GM23248 (cell line): ENCODE results near the gene STYK1. TPM values are rescaled to one million over a fixed set of nuclear protein-coding genes. Genes with fewer than 3 reads are reported as not detected.

Experiments
- DNase-seq: peaks from one replicate; pipeline ENCODE4 v3.0.0-alpha.2; 2015
- H2AFZ ChIP-seq: fragments of 200-600 bp; sonication (generic); 2 replicates; pipeline ENCODE4 v1.6.1; 2016; ENCODE audit warnings: antibody characterized with exemption
- H3F3A ChIP-seq: fragments of 200-600 bp; sonication (generic); 2 replicates; pipeline ENCODE4 v1.6.1; 2016; ENCODE audit warnings: mild to moderate bottlenecking, antibody characterized with exemption, mixed run types; ENCODE audit not compliant: insufficient read depth
- H3K27ac ChIP-seq: fragments of 200-600 bp; sonication (generic); 2 replicates; pipeline ENCODE4 v1.5.1; 2016; ENCODE audit warnings: mild to moderate bottlenecking
- H3K27me3 ChIP-seq: fragments of 200-600 bp; sonication (generic); replicated peaks from 2 replicates; pipeline ENCODE4 v1.6.1; 2016; ENCODE audit warnings: mild to moderate bottlenecking; ENCODE audit not compliant: insufficient read depth
- H3K36me3 ChIP-seq: fragments of 200-600 bp; sonication (generic); 2 replicates; pipeline ENCODE4 v1.6.1; 2016; ENCODE audit warnings: low read depth, mild to moderate bottlenecking
- H3K4me1 ChIP-seq: fragments of 200-600 bp; sonication (generic); 2 replicates; pipeline ENCODE4 v1.6.1; 2016; ENCODE audit warnings: mild to moderate bottlenecking; ENCODE audit not compliant: insufficient read depth
- H3K4me2 ChIP-seq: fragments of 200-600 bp; sonication (generic); one replicate; pipeline ENCODE4 v1.6.1; 2016; ENCODE audit warnings: mild to moderate bottlenecking; ENCODE audit not compliant: unreplicated experiment
- H3K4me3 ChIP-seq: fragments of 200-600 bp; sonication (generic); 2 replicates; pipeline ENCODE4 v1.5.1; 2016; ENCODE audit warnings: mild to moderate bottlenecking
- H3K79me2 ChIP-seq: fragments of 200-600 bp; sonication (generic); 2 replicates; pipeline ENCODE4 v1.6.1; 2016; ENCODE audit warnings: mild to moderate bottlenecking; ENCODE audit not compliant: insufficient read depth
- H3K9ac ChIP-seq: fragments of 200-600 bp; sonication (generic); 2 replicates; pipeline ENCODE4 v1.6.1; 2016; ENCODE audit warnings: mild to moderate bottlenecking
- H3K9me2 ChIP-seq: fragments of 200-600 bp; sonication (generic); 2 replicates; pipeline ENCODE4 v1.6.1; 2016; ENCODE audit warnings: mixed run types, mild to moderate bottlenecking, moderate library complexity; ENCODE audit not compliant: insufficient read depth
- H3K9me3 ChIP-seq: fragments of 200-600 bp; sonication (generic); one replicate; pipeline ENCODE4 v1.6.1; 2017; ENCODE audit warnings: low read depth
- H4K20me1 ChIP-seq: fragments of 200-600 bp; sonication (generic); 2 replicates; pipeline ENCODE4 v1.6.0; 2016; ENCODE audit not compliant: insufficient read depth
- EZH2 ChIP-seq: fragments of 200-600 bp; sonication (generic); IDR thresholded peaks from 2 replicates; pipeline ENCODE4 v1.6.1; 2018; ENCODE audit warnings: antibody characterized with exemption, mild to moderate bottlenecking; ENCODE audit not compliant: insufficient read depth, poor library complexity, severe bottlenecking
- EZH2phosphoT487 ChIP-seq: fragments of 200-600 bp; sonication (generic); IDR thresholded peaks from 2 replicates; pipeline ENCODE4 v1.6.1; 2018; ENCODE audit warnings: antibody characterized with exemption, moderate library complexity, mild to moderate bottlenecking, low read depth; ENCODE audit not compliant: insufficient read depth
- WGBS, 2 experiments: methylation state at CpG; one replicate each; pipeline ENCODE4 v1.1.6; 2015 to 2017; ENCODE audit warnings: low lambda C conversion rate in 2 of 2, low coverage in 1 of 2; ENCODE audit errors: missing lambda C conversion rate in 2 of 2; 5-methylcytosine and 5-hydroxymethylcytosine counted together
- in situ Hi-C: fragments of 300-500 bp; cut with MboI; formaldehyde crosslinking; loops from 2 replicates; pipeline ENCODE4 v1.15.0; 2020
- polyA plus RNA-seq: library from polyadenylated mRNA; unstranded; fragments of >200 nt; fragmentation: Nextera tagmentation; extraction: Ambion mirVana; gene quantifications from 2 replicates; pipeline ENCODE4 v1.2.1, GENCODE V29; 2016
- total RNA-seq: library from RNA; depleted of rRNA; stranded (reverse); fragments of >200 nt; shearing (Covaris generic); gene quantifications from 2 replicates; pipeline ENCODE4 v1.2.3, GENCODE V29; 2014; rRNA removed

The STYK1 gene
- total and polyA plus RNA-seq, 2 experiments from 2014 or later: 0.93 to 1.1 TPM

GRCh38 chr12:10571141-10571540, 102.7 kb downstream of the STYK1 start:
- 73 to 82% methylated on average over 11 of the region's 11 CpGs for WGBS, 2 experiments
- in situ Hi-C loops: no loop called here
- no peak overlapping the region for H3K4me3 ChIP-seq
- H3K27me3 ChIP-seq: no peaks in the 10 kb centered on the region
- no peaks in the 10 kb centered on the region for H3F3A ChIP-seq
- no peaks in the 10 kb centered on the region; the same call in 1 of the 2 replicates for H3K9me2 ChIP-seq
- H3K9me3 ChIP-seq: no peaks in the 10 kb centered on the region
- TF ChIP-seq EZH2 (no peak), EZH2phosphoT487 (no peak)
- no peak overlapping the region for H3K4me2 ChIP-seq
- peaks cover 8% of the 10 kb centered on the region; the same call in 1 of the 2 replicates for H3K4me1 ChIP-seq
- H3K27ac ChIP-seq: no peak overlapping the region
- H3K79me2 ChIP-seq: no peaks in the 10 kb centered on the region
- no peak overlapping the region for H3K9ac ChIP-seq
- H2AFZ ChIP-seq: no peak overlapping the region
- no peak for DNase-seq
- no peaks in the 10 kb centered on the region for H3K36me3 ChIP-seq
- H4K20me1 ChIP-seq: no peaks in the 10 kb centered on the region

Other genes with a start within 250 kb of the STYK1 start
- gene KLRC2, start 238.0 kb downstream of the STYK1 start, total RNA-seq: not detected in 2 replicates
- gene KLRC2, start 238.0 kb downstream of the STYK1 start, polyA plus RNA-seq: not detected in 2 replicates
- not detected in 2 replicates for gene KLRC1, start 220.7 kb downstream of the STYK1 start, total RNA-seq
- not detected in 2 replicates for gene KLRC1, start 220.7 kb downstream of the STYK1 start, polyA plus RNA-seq
- 4.9 and 8.9 TPM in 2 replicates for gene EIF2S3B, start 168.2 kb downstream of the STYK1 start, total RNA-seq
- gene EIF2S3B, start 168.2 kb downstream of the STYK1 start, polyA plus RNA-seq: 0.39 and 0.61 TPM in 2 replicates
- 16.6 and 27.8 TPM in 2 replicates for gene MAGOHB, start 60.4 kb downstream of the STYK1 start, total RNA-seq
- gene MAGOHB, start 60.4 kb downstream of the STYK1 start, polyA plus RNA-seq: 72.4 and 78.0 TPM in 2 replicates
- gene YBX3, start 49.3 kb upstream of the STYK1 start, total RNA-seq: 75.6 and 108 TPM in 2 replicates
- 215 and 216 TPM in 2 replicates for gene YBX3, start 49.3 kb upstream of the STYK1 start, polyA plus RNA-seq
- not detected in 2 replicates for gene TAS2R7, start 128.6 kb upstream of the STYK1 start, total RNA-seq
- gene TAS2R7, start 128.6 kb upstream of the STYK1 start, polyA plus RNA-seq: not detected in 2 replicates
- not detected in 2 replicates for gene TAS2R8, start 133.2 kb upstream of the STYK1 start, total RNA-seq
- not detected in 2 replicates for gene TAS2R8, start 133.2 kb upstream of the STYK1 start, polyA plus RNA-seq
- gene TAS2R9, start 136.1 kb upstream of the STYK1 start, total RNA-seq: not detected in 2 replicates
- gene TAS2R9, start 136.1 kb upstream of the STYK1 start, polyA plus RNA-seq: not detected in 2 replicates
- not detected in 2 replicates for gene TAS2R10, start 152.3 kb upstream of the STYK1 start, total RNA-seq
- gene TAS2R10, start 152.3 kb upstream of the STYK1 start, polyA plus RNA-seq: not detected in 2 replicates
- 1.1 TPM in 1 of 2 replicates, not detected in the other for gene PRR4, start 175.4 kb upstream of the STYK1 start, total RNA-seq
- 1.8 and 3.9 TPM in 2 replicates for gene PRR4, start 175.4 kb upstream of the STYK1 start, polyA plus RNA-seq
- 4.8 and 7.3 TPM in 2 replicates for gene PRH1, start 210.2 kb upstream of the STYK1 start, total RNA-seq
- gene PRH1, start 210.2 kb upstream of the STYK1 start, polyA plus RNA-seq: 8.4 and 10.7 TPM in 2 replicates
- 0.13 and 0.32 TPM in 2 replicates for gene TAS2R13, start 235.5 kb upstream of the STYK1 start, total RNA-seq
- gene TAS2R13, start 235.5 kb upstream of the STYK1 start, polyA plus RNA-seq: not detected in 2 replicates